Hematopoietic multipotent progenitor cell treated with erythropoietin and hydrocortisone succinate and interleukin-3 and kit ligand, for 17 days (in vitro differentiated cells): ENCODE measurements around the gene TMC1.

Source experiments
- DNase-seq: peaks from one replicate; pipeline ENCODE4 v3.0.0-alpha.2; 2015; ENCODE audit warnings: low spot score

TMC1 gene

DNA sequence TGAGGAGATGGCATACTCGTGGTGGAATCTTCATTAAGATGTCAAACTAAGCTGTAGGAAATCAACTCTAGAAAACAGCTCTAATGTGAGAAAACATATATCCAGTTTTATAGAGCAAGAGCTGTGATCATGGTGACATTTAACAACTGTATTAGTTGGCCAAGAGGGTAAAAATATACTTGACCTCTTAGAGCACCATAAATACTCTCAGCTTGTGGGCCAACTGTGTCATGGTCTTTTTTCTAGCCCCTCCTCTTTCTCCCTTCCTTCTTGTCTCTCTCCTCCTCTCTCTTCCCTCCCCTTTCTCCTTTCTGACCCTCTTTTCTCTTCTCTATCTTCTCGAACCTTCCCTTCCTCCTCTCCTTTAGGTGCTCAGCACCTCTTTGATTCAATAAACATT, 54.7 kb downstream of the TMC1 start:
- no peak for DNase-seq

DNA sequence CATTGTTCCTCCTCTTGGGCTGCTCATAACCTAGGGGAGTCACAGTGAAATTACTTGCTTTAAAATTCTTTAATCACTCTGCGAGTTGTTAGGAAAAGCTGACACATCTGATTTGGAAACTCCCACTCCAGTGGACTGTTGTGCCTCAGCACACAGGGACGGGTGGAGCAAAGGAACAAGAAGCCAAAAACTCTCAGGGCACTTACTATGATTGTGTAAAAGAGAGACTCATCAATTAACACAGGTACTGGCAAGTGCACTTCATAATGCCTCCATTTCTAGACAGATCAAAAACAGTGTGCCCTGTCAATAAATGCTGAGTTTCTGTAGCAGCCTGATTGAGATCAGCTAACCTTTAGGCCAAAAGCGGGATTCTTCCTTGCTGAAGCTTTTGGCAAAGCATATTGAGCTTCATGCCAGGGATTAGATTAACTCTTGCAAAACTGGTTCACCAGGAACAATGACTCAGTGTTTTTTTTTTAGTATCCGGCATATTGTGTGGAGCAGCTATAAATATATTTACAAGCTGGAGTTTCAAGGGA, 55.9 kb downstream of the TMC1 start:
- no peak for DNase-seq

DNA sequence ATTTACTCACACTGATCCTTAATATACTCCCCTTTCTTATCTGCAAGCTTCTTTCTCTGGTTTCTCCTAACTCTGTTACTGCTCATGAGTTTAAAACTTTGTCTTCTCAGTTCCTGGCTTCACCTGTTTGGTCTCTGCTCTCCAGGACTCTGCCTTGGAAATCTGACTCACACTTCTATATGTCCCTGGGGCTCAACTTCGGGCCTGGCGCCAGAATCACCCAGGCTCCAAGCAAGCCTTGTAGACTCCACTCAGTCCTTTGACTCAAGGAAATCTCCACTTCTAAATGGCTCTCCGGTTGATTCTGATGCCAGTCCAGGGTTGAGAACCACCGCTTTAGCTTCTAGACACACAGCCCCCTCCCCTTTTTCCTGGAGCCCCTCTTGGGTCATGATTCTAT, 57.8 kb downstream of the TMC1 start:
- peak; percentile 41 for DNase-seq

DNA sequence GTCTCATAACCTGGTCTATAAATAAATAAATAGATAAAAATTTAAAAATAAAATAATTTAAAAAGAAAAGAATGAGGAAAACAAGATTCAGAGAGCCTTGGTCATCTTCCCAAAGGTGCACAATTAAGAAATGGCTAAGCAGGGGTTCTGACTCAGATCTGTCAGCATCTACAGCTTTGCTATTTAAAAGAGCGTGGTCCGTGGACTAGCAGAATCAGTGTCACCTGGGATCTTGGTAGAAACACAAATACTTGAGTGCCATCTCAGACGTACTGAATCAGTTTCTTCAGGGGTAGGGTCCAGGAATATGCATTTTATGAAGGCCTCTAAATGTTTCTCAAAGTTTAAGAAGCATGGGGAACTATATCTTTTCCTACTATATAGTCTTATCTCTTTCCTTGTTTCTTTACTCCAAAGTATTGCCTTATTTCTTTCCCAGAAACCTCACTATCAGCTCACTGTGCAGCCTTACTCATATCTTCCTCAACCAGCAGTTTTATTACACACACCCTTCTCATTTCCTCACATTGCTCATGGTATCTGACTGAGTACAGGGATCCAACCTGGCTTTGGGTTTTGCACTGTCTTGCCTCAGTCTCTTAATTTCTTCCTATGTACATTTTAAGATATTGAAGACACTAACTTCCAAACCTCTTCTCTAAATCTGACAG, 58.6 kb downstream of the TMC1 start:
- DNase-seq = peak; percentile 55

DNA sequence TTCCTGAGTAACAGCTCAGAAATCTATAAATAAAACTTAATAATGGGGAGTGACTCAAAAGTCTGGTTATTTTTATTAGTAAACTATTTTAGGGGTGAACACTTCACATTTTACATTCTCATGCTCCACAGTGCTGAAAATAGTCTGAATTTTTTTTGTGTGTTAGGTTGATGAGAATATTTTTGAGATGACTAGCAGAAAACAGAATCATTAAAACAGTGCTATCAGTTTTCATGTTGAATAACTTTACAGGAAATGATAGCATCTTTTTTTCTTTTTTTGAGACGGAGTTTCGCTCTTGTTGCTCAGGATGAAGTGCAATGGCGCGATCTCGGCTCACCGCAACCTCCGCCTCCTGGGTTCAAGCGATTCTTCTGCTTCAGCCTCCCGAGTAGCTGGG, 60.3 kb downstream of the TMC1 start:
- DNase-seq = no peak

DNA sequence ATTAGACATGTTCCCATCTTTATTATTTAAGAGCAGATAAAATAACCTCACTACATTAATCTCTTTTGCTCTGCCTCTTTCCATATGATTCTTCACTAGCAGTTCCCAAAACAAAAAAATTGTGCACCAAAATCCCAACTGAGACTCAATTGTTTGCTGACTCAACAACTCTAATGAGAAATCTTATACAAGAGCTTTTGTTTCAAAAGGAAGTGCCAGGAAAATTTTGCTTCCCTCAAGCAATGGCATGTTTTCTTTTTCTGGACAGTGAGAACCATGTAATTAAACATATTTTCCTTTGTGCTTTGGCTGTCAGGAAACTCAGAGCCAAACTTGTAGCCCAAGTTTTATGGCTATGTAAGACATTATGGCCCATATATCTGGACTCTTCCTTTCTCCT, 62.0 kb downstream of the TMC1 start:
- DNase-seq = no peak

DNA sequence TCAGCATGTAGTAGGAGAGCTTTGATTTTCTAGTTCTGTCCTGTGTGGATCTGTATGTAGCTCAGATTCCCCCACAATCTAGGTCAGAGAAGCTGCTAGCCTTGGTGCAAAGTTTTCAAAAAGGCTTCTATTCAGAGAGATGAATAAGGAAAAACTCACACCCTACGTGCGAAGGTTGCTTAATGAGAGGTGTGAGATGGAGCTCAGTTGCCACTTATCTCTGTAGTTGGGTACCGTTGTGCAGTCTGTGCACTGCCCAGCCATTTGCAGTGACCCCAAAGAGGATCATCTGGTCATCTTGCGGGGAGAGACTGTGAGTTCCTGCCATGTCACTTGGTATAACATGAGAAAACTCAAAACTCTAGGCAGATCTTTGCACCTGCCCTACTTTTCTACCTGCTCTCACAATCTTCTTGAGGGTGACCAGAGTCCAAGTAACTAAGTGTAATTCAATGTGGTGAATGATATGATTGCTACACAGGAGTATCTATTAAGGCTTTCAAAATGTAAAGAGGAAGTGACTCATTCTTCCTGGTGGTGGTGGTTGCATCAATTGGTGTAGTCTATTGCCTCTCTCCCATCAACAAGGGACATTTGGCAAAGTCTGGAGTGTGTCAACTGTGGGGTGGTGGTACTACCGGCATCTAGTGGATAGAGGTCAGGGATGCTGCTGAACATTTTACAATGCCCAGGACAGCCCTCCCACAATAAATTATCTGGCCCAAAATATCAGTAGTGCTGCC, 65.2 kb downstream of the TMC1 start:
- no peak for DNase-seq

DNA sequence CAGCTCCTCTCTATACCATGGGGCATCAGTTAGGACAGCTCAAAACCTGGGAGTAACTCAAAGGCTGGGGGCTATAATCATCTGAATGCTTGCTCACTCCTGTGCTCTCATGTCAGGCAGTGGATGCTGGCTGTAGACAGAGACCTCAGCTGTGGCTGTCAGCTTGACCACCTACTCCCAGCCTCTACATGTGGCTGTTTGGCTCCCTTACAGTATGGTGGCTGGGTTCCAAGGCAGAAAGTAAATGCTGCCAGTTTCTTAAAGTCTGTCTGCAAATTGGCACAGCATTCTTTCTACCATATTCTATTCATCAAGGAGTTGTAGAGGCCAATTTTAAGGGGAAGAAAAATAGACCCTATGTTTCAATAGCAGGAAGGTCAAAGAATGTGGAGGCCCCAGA, 66.9 kb downstream of the TMC1 start:
- no peak for DNase-seq

DNA sequence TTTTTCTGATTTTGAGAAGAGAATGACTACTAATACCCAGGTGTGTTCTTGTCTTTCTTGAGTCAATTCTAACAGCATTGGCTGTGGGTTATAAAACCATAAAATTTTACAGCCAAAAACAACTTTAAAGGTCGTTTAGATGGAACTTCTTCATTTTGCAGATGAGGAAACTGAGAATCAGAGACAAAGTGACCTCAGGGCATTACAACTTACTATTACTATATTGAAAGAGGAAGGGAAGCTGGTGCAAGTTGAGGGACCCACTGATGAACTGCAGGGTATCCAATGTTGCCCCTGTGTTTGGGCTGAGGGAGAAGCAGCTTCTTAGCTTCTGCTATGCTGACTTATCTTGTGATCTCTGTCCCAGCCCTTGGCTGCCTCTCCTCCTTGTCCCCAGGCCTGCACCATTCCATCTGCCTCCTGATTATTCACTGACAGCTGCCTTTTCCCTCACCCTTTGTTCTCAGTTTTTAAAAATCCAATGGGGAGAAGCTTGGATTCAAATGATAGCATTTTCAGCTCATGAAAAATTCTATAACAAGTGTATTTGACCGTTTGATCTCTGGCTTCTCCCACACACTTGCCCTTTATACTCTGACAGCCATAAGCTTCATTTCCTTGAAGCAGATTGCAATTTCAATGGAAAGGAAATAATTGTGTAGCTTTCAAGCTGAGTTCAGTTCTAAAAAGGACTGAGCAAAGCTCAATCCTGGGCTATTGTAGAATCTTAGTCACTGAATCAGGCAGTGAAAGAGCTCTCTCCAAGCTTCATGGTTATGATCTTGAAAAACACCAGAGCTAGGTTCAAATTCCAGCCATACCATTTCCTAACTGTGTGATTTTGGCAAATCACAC, 68.5 kb downstream of the TMC1 start:
- DNase-seq = no peak

DNA sequence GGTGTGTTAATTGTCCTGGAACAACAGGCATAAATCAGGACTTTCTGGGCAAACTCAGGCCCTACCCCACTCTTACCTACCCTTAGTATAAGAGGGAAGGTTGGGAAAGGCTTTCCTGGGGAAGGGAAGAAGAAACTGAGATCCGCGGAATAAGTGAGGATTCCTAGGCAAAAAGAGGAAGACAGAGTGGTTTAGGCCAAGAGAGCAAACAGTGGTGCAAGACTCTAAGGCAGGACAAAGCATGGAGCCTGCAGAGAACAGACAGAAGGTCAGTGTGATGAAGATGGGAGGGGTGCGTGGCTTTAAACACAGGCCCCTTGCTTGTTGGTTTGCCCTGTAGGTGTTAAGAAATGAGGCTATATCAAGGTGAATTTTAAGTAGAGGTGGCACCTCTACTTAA, 69.4 kb downstream of the TMC1 start:
- DNase-seq = no peak

DNA sequence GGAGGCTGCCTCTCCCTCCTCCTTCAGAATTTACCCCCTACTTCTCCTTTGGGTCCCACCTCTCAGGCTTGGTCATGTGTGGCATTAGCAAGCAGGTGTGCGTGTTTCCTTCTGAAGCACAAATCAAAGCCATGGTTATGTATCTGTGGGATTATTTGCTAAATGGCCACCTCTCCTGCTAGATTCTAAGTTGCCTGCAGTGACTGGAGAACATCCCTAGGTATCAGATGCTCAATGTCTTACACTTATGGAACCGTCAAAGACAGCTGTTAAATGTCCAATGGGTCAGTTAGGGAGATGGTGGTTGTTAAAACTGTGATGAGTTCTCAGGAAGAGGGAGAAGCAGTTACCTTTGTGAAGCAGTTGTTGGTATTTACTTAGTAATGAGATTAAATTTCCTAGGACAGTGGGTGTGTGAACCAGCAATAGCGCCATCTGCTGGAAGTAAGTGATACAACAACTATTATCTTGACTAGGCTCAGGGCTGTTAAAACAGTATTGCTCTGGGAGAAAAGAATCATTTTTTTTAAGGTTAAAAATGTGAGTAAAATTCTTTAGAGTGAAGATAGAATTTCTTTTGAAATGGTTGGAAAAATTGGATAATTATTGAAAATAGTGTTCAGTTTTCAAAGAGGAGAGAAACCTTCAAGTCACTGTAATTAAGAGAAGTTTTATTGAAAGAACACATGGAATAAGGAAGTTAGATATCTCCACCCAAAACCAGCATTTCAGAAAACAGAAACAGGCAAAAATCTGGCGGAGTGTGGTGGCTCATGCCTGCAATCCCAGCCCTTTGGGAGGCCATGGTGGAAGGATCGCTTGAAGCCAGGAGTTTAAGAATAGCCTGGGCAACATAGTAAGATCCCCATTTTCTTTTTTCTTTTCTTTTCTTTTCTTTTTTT, 71.3 kb downstream of the TMC1 start:
- peak; percentile 77 for DNase-seq

DNA sequence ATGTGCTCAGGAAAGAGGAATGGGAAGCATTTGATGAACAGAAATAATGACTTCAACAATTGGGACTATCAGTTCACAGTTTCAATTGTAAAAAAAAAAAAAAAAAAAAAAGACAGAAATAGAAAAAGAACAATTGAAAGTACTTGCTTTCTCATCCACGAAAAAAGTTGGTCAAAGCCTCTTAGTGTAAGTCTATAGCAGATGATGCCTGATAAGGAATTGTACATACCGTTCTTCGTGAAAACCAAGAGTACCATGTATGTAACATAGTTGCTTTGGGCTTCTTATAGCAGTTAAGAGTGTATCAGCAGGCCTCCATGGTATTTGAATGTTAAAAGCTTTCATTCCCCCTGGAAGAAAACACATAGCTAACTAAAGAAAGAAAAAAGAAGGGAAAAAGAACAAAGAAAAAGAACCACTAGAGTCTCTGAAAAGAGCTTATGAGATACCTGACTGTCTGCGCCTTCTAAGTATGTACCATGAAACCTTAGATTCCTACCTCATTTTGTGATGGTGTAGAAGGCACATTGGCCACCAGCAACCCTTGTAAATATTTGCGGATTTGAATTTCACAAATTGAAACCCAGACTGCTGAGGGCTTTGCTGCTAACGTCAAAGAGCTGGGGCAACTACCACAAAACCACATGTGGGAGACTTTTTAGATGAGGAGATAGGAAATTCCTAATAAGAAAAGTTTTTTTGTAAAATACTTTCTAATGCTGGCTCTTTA, 75.2 kb downstream of the TMC1 start:
- no peak for DNase-seq

DNA sequence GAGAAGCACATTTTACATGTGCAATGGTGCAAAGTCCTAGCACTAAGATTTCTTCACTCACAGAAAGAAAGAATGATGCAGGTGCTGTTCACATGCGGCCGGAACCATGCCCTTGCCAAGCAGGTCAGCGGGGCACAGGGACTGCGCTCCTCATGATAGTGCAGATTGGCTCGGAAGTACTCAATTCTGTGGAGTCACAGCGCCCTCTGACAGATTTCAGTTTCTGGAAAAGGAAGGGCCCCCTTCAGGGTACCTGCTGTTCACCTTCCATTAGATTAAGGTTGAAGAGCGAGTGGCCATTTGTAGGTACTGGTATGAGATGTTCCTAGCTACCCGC, 75.7 kb downstream of the TMC1 start:
- DNase-seq = no peak

DNA sequence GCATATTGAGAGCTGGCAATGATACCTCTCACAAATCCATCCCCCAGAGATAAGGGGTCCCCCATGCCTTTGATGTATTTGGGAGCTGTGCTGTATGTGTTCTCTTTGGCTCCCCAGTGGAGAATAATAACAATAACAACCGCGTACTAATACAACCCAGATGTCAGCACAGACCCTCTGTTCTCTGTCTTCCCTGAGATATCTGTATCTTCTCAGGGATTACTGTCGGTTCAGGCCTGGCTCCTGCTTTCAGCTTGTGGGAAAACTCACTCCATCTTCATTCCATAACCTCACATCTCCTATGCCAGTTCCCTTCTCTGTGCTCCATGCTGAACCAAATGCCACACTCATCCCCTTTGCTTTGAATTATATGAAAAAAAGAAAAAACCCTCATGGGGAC, 76.2 kb downstream of the TMC1 start:
- DNase-seq = no peak

DNA sequence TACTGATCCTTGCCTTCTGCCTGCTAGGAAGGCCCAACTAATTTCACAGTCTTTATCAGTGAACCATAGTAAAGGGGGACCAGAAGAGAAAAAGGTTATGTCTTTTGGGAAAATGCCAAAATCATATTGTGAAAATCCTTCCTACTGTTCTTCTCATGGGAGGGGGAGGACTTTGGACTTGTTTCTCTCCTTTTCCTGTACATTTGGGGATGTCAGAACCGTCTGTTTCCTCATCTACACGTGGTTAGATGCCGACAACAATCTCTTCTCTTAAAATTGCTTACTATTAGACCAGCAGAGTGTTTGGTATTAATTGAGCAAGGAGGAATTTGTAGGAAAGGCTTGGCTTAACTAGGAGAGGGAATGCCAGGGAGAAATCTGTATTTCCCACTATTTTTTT, 77.2 kb downstream of the TMC1 start:
- no peak for DNase-seq

DNA sequence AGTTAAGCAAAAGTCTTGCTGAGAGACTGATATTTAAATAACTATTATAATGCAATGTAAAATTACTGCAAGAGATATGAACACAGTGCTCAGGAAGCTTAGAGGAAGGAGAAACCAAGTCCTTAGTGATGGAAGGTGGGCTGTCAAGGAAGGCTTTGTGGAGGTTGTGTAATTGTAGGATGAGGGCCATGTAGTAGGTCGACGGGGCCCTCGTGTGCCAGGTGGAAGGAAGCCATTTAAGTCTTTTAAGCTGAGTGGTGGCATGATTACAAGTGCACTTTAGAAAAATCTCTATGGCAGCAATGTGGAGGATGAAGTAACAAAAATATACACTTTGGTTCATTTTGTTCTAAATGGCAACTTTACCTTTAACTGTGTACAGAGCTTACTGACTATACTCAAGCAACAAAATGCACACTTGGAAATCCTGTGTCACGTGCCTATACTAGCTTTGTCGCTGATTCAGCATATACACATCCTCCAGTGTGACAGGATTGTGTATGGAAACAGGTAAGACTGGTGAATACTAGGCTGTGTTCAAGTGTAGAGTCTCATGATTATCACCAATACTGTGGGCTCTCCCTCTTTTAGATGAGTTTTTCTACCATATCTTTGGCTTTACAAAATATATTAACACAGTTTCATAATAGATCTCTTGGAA, 78.6 kb downstream of the TMC1 start:
- no peak for DNase-seq

DNA sequence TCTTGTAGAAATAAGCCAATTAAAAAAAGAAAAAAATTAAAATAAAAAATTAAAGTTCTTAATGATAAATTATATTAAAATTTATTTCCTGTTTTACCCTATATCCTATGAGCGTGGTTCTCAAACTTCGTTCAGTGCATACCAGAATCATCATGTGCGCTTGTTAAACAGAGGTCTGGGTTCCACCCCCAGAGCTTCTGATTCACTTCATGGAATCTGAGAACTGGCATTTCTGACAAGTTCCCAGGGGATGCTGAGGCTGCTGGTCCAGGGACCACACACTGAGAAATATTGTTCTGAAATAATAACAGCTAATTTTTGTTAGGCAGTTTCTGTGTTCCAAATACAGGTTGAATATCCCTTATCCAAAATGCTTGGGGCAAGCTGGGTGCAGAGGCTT, 79.3 kb downstream of the TMC1 start:
- no peak for DNase-seq

DNA sequence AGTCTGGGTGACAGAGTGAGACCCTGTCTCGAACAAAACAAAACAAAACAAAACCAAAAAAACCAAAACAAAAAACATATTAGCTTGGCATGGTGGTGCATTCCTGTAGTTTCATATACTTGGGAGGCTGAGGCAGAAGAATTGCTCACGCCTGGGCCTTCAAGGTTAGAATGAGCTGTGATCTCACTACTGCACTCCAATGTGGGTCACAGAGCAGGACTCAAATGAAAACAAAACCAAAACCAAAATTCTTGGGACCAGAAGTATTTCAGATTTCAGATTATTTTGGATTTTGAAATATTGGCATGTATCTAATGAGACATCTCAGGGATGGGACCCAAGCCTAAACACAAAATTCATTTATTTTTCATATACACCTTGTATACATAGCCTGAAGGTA, 80.2 kb downstream of the TMC1 start:
- no peak for DNase-seq

DNA sequence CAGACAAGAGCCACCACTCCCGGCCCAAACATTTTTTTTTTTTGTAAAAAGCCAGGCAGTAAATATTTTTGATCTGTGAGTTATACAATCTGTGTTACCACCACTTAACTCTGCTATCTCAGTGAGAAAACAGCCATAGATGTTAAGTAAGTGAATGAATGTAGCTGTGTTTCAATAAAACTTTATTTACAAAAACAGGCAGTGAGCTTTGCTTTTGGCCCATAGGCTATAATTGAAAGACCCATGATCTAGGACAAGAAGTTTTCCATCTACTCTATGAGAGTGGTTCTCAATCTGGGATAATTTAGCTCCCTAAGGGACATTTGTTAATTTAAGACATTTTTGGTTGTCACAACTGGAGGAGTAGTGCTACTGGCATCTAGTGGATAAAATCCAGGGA, 91.0 kb downstream of the TMC1 start:
- no peak for DNase-seq

DNA sequence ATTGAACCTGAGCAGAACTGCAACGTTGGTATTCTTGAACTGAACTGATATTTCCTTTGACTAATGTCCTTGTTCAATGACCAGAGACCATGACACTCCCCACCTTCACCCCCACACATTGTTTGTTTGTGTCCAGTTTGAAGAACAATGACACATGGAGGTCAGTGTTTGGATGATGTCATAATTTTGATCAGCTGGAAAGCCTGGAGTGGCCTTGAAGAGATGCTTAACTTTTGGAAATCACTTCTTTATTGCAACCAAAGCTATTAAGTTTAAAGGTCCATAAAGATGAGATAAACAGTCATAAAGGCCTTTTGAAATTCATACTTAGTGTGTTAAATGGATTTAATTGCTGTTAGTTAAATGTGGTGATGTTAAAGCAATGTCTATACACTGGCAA, 92.7 kb downstream of the TMC1 start:
- DNase-seq = no peak

DNA sequence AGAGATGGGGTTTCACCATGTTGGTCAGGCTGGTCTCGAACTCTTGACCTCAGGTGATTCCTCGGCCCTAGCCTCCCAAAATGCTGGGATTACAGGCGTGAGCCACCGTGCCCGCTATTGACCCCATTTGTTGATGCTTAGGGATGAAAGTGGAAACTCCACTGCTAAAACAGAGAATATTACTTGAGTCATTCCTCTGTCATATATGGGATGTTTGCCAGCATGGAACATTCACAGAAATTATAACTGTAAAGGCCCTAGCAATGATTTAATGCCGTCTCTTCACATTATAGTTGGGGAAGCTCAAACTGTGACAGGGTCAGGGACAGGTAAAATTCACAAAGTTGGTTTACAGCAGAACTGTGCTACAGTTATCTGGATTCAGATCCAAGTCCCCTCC, 94.5 kb downstream of the TMC1 start:
- no peak for DNase-seq
